Activated T-helper 1 cell treated with anti-CD3 and anti-CD28 coated beads, Interleukin-2, amount 50 U/mL, for 16 hours (primary cell): Measurements from ENCODE around the gene FBXO42.
A peak's percentile ranks its signal among the peaks of the same experiment; 100 is the strongest.

Source experiments
- DNase-seq, 2 donors: peaks; one replicate each; pipeline ENCODE4 v3.0.0-alpha.2; 2020; ENCODE audit warnings: low read depth in 1 of 2, low spot score in 1 of 2

Gene FBXO42

GRCh38 chr1:16206547-16207317 is 145.5 kb downstream of the FBXO42 start:
- peak; percentile 83 to 85 for DNase-seq

- DNase-seq: no peak
Measured at GRCh38 chr1:16205891-16206546, 146.3 kb downstream of the FBXO42 start.

DNA sequence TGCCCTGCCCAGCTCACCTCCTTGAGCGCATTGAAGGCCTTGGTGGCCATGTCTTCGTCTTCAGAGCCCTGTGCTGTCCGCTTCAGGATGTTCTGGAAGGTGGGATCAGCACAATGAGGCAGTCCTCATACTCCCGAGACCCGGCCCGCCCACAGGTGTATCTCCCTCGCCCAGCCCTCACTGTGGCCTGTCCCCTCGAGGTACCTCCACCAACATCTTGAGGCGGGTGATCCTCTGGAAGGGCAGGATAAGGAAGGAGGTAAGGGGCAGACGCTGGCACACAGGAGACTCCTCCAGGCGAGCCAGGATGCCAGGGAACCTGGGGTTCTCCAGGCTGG is 147.0 kb downstream of the FBXO42 start:
- no peak for DNase-seq

GRCh38 chr1:16204634-16205333 is 147.5 kb downstream of the FBXO42 start:
- DNase-seq: no peak

- no peak for DNase-seq
Measured at GRCh38 chr1:16204216-16204615, 148.1 kb downstream of the FBXO42 start.

DNA sequence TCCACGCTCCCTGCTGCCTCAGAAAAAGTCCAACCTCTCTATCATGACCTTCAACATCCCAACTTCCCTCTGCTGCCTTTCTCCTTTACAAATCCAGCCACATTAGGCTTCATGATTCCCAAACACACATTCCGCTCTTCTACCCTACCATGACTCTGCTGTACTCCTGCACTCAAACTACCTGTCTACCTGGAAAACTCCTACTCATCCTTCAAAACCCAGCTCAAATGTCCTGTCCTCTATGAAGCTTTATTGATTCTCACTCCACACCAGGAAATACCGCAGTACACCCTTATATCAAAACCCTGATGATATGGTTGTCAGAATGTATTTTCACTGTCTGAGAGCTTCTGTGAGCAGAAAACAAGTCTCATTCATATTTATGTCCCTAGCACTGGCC is 148.7 kb downstream of the FBXO42 start:
- DNase-seq: no peak

GRCh38 chr1:16202281-16203210 is 149.7 kb downstream of the FBXO42 start:
- no peak for DNase-seq

DNA sequence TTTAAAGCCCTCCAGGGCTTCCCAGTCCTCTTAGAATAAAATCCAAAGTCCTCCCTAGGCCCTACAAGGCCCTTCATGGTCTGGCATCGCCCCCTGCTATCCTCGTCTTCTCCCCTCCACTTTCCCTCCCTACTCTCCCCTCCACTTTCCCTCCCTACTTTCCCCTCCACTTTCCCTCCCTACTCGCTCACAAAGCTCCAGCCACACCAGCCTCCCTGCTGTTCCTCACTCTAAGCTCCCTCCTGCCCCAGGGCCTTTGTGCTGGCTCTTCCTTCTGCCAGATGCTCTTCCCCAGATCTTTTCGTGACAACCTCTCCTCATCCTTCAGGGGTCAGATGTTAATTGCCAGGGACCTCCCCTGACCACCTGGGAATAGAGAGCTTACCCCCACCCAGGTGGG is 152.6 kb downstream of the FBXO42 start:
- no peak for DNase-seq

DNA sequence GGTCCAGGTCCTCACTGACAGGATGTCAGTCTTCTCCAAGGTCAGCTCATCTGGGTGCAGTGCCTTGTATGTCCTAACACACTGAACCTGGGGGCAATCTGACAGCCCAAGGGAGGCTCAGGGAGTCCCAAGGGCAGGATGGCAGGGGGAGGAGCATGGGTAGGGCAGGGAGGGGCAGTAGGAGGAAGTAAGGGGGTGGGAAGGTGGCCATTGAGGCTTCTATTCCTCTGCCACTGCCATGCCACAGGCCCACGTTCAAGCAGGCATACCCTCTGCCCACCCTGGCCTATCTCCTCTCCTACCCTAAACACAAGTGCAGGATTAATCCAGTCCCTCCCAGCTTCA is 153.2 kb downstream of the FBXO42 start:
- DNase-seq: no peak

- DNase-seq: no peak
Measured at GRCh38 chr1:16198444-16199156, 153.7 kb downstream of the FBXO42 start.

DNA sequence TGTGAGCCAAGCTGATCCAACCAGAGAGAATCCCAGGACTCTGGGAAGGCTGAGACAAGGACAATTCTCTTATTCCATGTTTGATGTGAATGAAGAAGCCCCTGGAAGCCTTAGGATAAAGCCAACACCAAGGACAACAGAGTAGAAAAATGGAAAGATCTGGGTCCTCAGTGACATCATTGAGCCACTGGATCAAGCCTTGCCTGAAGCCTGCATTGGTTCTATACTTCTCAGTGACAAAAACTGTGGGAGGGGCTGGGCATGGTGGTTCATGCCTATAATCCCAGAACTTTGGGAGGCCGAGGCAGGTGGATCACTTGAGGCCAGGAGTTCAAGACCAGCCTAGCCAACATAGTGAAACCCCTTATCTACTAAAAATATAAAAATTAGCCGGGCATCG is 155.4 kb downstream of the FBXO42 start:
- DNase-seq: no peak
